ENCODE data around the gene PDIA6. TPM values are rescaled to one million over a fixed set of nuclear protein-coding genes. Genes with fewer than 3 reads are reported as not detected.
A peak's percentile ranks its signal among the peaks of the same experiment; 100 is the strongest.

Gene PDIA6, protein sequence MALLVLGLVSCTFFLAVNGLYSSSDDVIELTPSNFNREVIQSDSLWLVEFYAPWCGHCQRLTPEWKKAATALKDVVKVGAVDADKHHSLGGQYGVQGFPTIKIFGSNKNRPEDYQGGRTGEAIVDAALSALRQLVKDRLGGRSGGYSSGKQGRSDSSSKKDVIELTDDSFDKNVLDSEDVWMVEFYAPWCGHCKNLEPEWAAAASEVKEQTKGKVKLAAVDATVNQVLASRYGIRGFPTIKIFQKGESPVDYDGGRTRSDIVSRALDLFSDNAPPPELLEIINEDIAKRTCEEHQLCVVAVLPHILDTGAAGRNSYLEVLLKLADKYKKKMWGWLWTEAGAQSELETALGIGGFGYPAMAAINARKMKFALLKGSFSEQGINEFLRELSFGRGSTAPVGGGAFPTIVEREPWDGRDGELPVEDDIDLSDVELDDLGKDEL
- total RNA-seq: 225 TPM

DNA sequence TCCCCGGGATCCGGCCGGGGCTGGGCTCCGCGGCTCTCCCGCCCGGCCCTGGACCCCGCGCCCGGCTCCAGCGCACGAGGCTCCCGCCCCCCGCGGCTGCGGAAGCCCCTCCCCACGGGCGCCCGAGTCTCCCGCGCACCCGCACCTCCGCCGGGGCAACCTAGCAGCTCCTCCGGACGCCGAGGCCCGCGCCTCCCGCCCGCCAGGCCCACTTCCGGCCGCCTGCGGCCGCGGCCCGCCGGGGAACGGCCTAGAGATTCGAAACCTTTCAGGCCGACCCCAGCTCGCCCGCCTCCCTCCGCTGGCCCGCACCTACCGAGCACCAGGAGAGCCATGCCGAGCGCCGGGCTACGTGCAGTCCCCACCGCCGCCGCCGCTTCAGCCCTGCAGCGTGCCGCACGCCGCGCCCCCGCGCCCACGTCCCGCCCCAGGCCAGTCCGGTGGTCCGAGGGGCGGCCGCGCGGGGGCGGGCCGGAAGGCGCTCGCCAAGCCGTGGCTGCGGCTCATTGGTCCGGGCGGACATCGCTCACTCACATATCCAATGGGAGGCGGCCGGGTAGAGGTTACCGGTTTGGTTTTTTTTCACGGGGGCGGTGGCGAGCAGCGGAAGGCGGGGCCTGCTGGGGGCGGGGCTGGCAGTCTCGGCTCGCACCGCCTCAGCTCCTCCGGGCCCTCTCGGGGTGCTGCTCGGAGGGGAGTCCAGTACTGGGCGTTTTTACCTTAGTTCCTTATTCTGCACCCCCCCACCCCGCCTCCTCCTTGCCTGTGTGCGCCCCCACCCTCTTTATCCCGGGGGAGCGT is at the start of gene PDIA6:
Gene PDIA6, minus strand, starts transcription at position 424 of the 801 bp plus-strand sequence. Its CDS starts 89 bp downstream, at position 335.
- peak; percentile 99 for DNase-seq (ENCODE audit: low spot score)
- ATAC-seq: peak; percentile 95

DNA sequence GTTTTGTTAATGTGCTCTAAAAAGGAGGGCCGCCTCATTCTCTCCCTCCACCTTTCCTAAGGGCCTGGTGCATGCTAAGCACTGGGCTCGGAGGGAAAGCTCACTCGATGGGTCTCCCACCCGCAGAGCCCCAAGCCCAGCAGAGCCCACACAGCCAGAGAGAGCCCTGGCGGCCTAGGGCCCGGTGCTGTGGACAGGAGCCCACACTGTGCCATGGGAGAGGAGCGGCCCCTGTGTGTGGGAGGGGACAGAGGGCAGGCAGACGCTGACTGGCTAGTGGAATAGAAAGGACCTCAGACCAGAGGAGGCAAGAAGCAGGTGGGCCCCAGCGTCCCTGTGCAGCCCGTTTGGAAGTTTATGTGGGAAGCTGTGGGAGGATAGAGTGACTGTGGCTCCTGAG is 49.7 kb upstream of the PDIA6 start:
- no peak for DNase-seq (ENCODE audit: low spot score)
- no peak for ATAC-seq

DNA sequence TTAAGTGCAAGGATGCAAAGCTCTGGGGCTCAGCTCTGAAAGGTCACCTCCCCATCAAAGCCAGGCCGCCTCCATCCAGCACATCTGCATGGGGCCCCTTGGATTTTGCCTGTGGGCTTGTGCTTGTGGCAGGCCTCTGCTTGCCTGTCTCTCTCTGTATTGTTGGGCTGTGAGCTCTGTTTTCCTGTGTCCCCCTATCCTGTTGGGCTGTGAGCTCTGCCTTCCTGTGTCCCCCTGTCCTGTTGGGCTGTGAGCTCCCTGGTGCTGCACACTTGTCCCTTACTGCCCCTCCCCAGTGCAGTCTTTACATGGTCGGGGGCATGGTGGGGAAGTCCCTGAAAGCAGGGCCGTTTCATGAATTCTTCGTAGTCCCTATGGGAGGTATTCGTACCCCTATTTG is 49.2 kb upstream of the PDIA6 start:
- no peak for ATAC-seq
- DNase-seq (ENCODE audit: low spot score): no peak

DNA sequence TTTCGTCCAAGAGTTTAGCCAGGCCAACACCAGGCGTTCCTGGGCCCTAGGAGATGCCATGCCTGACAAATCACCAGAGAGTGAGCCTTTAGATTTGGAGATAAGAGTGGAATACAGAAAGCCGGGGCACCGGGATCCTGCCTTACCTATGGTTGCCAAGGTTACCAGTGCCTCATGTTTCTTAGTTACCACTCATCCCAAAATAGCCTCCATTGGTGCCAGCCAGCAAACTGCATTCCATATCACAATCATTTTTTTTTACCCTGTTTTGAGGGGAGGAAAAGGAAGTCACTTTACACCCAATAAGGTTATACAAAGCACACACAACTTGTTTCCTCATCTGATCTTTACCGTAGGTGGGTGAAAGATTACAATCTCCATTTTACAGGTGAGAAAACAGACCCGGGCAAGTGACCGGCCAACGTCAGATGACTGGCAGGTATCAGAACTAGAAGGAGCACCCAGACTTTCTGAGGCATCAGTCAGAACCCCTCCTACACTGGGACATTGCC is 48.3 kb upstream of the PDIA6 start:
- ATAC-seq (no peak), DNase-seq (ENCODE audit: low spot score) (no peak)

- DNase-seq (ENCODE audit: low spot score): no peak
- ATAC-seq: no peak
Observed at GRCh38 chr2:10860081-10860813, 47.7 kb upstream of the PDIA6 start.

GRCh38 chr2:10859278-10859677 is 46.7 kb upstream of the PDIA6 start:
- ATAC-seq (no peak), DNase-seq (ENCODE audit: low spot score) (no peak)

GRCh38 chr2:10848541-10848940 is 36.0 kb upstream of the PDIA6 start:
- DNase-seq (ENCODE audit: low spot score) (no peak), ATAC-seq (no peak)

DNA sequence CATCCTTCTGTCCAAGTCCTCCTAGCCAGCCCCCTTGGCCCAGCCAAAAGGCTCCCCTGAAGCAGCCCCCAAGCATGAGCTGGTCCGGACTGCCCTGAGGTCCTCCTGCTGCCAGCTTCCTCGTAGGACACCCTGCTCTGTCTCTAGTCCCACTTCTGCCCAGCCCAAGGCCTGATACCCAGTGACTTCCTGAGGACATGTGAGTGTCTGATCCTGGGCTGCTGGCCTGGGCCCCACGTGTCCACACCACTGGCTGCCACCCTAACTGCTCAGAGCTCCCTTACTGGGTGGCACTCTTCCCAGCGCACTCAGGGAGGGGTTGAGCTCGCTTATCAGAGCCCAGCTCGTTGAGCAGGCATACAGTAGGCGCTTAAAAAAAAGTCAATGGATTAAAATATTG is 34.4 kb upstream of the PDIA6 start:
- ATAC-seq (peak; percentile 12), DNase-seq (ENCODE audit: low spot score) (no peak)

DNA sequence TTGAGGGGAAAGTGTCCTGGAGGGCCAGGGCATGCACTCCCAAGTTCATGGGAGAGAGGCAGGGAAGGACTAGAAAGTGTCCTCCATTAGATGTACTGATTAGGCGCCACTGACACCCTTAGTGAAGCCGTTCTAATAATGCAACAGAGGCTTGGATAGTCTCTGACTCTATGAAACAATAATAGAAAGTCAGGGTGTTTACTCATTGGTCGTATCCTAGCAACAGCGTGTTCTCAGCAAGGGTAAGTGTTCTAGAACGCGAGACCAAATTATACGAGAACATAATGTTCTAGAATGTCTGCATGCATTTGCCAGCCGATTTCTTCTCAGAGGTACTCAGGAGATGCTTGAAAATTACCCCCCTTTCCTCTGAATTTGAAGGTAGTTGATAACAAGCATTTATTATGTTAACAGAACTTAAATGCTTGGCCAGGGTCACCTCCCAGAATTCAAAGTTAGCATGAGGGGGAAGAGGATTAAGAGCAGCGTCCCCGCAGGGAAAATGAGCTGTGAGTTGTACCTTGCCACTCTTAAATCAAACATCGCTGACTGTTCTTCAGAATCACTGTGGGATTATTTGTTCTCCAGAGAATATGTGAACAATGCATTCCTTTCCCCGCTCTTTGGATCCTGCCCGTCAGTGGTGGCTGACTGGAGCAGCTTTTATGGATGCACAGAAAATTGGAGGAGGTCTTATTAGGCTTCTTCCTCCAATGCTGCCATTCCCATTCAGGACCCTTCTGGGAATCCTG is 33.7 kb upstream of the PDIA6 start:
- ATAC-seq (no peak), DNase-seq (ENCODE audit: low spot score) (no peak)

DNA sequence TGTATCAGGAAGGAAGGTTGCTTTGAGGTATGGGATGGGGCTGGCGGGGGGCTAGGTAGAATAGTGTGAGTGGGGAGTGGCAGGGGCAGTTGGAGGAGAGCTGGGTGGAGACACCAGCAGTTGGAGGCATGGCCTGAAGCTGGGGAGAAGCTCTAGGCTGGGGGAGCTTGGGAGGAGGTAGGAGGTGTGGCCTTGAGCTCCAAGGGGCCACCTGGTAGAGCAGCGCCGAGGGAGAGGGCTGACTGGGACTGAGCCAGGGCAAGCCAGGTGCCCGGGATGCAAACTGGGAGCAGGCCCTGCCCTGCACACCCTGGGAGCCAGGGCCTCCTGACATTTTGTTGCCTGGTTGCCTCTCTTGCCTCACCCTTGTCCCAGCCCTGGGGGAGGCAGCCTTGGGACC is 33.1 kb upstream of the PDIA6 start:
- no peak for DNase-seq (ENCODE audit: low spot score)
- no peak for ATAC-seq

- ATAC-seq (peak; percentile 93), DNase-seq (ENCODE audit: low spot score) (no peak)
Observed at GRCh38 chr2:10844097-10844496, 31.5 kb upstream of the PDIA6 start.

DNA sequence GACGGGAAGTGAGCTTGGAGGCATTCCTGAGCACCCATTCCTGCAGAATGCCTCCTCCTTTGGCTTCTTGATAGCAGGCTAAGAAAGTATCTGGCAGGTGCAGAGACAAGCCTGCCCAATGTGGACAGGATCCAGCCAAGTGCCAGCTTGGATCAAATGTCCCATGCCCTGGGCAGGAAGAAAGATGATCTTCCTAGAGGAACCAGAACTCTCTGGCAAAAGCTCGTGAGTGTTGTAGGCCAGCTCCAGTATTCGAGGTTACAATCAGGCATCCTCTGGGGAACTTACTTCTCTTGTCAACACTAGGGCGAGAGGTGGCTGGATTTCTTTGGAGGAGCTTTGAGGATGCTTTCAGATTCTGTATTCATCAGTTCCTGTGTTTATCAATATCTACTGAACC is 29.9 kb upstream of the PDIA6 start:
- ATAC-seq (no peak), DNase-seq (ENCODE audit: low spot score) (no peak)

DNA sequence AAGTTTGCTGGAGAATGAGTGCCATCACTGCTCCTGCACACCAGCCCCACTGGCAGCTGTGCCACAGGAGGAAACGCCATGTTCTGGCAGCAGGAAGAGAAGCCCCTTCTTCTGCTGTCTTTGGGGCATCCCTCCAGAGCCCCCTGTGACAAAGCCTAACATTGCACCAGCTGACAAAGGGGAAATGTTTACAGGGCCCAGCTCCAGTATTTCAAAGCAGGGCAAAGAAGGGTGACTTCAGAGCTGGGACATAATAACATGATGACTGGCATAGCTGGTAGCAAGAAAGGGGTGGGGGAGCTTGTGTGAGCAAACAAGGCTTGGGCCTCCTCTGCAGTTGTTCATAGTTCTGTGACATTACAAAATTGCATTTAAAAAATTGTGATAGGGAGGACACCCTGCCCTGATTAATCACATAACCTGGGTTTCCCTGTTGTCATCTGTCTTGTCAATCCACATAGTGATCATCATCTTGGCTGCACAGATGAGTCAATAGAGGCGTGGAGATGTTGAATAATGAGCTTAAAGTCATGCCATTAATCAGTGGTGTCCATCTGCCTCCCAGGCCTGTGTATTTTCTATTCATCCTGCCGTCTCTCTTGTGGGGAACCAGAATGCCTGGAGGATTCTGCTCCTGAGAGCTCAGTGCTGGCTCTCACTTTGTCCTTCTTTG is 29.1 kb upstream of the PDIA6 start:
- ATAC-seq (no peak), DNase-seq (ENCODE audit: low spot score) (no peak)

GRCh38 chr2:10839813-10840212 is 27.2 kb upstream of the PDIA6 start:
- ATAC-seq (no peak), DNase-seq (ENCODE audit: low spot score) (no peak)

GRCh38 chr2:10838734-10839133 is 26.1 kb upstream of the PDIA6 start:
- ATAC-seq (no peak), DNase-seq (ENCODE audit: low spot score) (no peak)

DNA sequence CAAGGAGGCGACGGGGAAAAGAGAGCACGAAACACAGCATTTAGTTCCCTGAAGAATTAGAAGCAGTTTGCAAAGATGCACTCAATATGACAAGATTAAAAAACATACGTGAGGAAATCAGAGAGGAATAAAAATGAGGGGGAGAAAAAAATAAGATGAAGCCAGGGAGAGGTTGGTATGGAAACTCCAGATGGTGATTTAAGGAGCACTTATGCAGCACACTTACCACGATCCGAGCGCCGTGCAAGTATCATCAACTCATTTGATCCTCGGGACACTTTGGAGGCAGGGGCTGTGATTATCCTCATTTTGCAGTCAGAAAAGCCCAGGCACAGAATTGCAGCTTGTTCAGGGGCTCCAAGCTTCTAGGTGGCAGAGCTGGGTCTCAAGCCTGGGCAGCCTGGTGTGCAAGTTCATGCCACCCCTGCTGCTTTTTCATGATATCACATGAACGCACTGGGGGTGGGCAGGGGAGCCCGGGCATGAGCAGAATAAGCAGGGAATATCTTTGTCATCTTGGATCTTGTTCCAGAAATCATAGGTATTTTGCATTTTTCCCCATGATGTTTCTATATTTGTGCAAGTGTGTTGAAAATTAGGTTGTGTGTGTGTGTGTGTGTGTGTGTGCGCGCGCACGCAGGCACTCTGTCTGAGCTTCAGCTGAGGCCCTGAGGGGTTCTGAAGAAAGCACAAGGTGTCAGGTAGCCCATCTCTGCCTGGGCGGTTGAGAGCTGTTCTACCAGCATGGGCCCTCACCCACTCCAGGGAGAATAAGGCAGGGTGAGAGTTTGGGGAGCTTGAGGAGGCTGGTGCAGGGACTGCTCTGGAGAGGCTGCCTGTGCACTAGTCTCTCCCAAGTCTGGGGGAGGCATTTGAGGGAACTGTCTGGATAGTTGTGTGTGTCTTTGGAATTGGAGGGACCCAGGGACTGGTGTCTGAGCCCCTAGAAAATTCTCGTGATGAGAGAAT is 25.0 kb upstream of the PDIA6 start:
- DNase-seq (ENCODE audit: low spot score) (no peak), ATAC-seq (no peak)

GRCh38 chr2:10835052-10835970 is 22.7 kb upstream of the PDIA6 start:
- peak; percentile 72 for DNase-seq (ENCODE audit: low spot score)
- peak; percentile 68 for ATAC-seq
